ENCODE measurements around the gene THG1L. TPM values are rescaled to one million over a fixed set of nuclear protein-coding genes. Genes with fewer than 3 reads are reported as not detected.

The THG1L gene
- total and polyA plus RNA-seq, 2 of the 13 experiments (the other 11 are each of a cell fraction or from before 2014, with no cell fraction given), result 16.6 to 17.2 TPM

GRCh38 chr5:157743163-157744050 lies 12.2 kb downstream of the THG1L start, which contains the start of gene LSM11 (continued):
- no peak for TF ChIP-seq PRDM15 (CRISPR knock-in tag; IDR thresholded peaks at IDR 0.05)
- peak; percentile 48; the same call in 1 of the 2 replicates for TF ChIP-seq PHF20 (CRISPR knock-in tag; IDR thresholded peaks at IDR 0.05)
- no peak for TF ChIP-seq GPBP1L1 (CRISPR knock-in tag; IDR thresholded peaks at IDR 0.05)
- no peak for TF ChIP-seq SCMH1 (CRISPR knock-in tag; IDR thresholded peaks at IDR 0.05; ENCODE audit: borderline replicate concordance)
- no peak for TF ChIP-seq ARHGAP35 (CRISPR knock-in tag; IDR thresholded peaks at IDR 0.05; ENCODE audit: borderline replicate concordance)
- peak; percentile 76; the same call in 1 of the 2 replicates for TF ChIP-seq HDAC1 (CRISPR knock-in tag; IDR thresholded peaks at IDR 0.05)
- no peak for TF ChIP-seq AHR (CRISPR knock-in tag; IDR thresholded peaks at IDR 0.05)
- peak; percentile 74; the same call in 1 of the 2 replicates for TF ChIP-seq ZNF331 (CRISPR knock-in tag; IDR thresholded peaks at IDR 0.05)
- TF ChIP-seq SRSF9 (IDR thresholded peaks at IDR 0.05; ENCODE audit: borderline replicate concordance, insufficient read depth, low read depth, low read length, poor library complexity, severe bottlenecking), result no peak
- peak; percentile 73; the same call in 1 of the 2 replicates for TF ChIP-seq ZNF441 (CRISPR knock-in tag; IDR thresholded peaks at IDR 0.05; ENCODE audit: borderline replicate concordance)
- TF ChIP-seq LCORL (IDR thresholded peaks at IDR 0.05), result no peak
- TF ChIP-seq LCORL (CRISPR knock-in tag; IDR thresholded peaks at IDR 0.05), result peak; percentile 60; the same call in 1 of the 2 replicates
- TF ChIP-seq GATAD1 (CRISPR knock-in tag; IDR thresholded peaks at IDR 0.05), result peak; percentile 55
- TF ChIP-seq ZNF329 (CRISPR knock-in tag; IDR thresholded peaks at IDR 0.05; ENCODE audit: low read depth), result no peak
- peak; percentile 81 for TF ChIP-seq SPEN (CRISPR knock-in tag; IDR thresholded peaks at IDR 0.05; ENCODE audit: low read depth)
- TF ChIP-seq HNRNPLL (IDR thresholded peaks at IDR 0.05; ENCODE audit: low read depth, low read length, poor library complexity, severe bottlenecking), result peak; percentile 30
- 0 out of 2 replicates have a peak, but pooled peaks have one; percentile 31 for TF ChIP-seq HDAC2 (CRISPR knock-in tag; IDR thresholded peaks at IDR 0.05)
- TF ChIP-seq ZBTB33 (CRISPR knock-in tag; IDR thresholded peaks at IDR 0.05), result peak; percentile 45
- TF ChIP-seq THAP7 (CRISPR knock-in tag; IDR thresholded peaks at IDR 0.05), result peak; percentile 57; the same call in 1 of the 2 replicates
- peak; percentile 40; the same call in 1 of the 2 replicates for TF ChIP-seq REPIN1 (CRISPR knock-in tag; IDR thresholded peaks at IDR 0.05; ENCODE audit: borderline replicate concordance, low read depth)
- TF ChIP-seq ZNF10 (CRISPR knock-in tag; IDR thresholded peaks at IDR 0.05; ENCODE audit: borderline replicate concordance, low read depth), result no peak

Data from HepG2 (cell line).